Measurements from ENCODE around the gene CDR2L.

CDR2L gene

GRCh38 chr17:75046407-75047289 lies 59.2 kb downstream of the CDR2L start, which contains the start of the genes ATP5PD and KCTD2:
Gene ATP5PD, minus strand, starts transcription at chr17:75046969. Its CDS starts 4,319 bp downstream, at chr17:75042650.
Gene KCTD2, plus strand, starts transcription at chr17:75047225. Its CDS starts 26 bp downstream, at chr17:75047251.
- DNase-seq, result peak; percentile 76 to 91 (median 82)

DNA sequence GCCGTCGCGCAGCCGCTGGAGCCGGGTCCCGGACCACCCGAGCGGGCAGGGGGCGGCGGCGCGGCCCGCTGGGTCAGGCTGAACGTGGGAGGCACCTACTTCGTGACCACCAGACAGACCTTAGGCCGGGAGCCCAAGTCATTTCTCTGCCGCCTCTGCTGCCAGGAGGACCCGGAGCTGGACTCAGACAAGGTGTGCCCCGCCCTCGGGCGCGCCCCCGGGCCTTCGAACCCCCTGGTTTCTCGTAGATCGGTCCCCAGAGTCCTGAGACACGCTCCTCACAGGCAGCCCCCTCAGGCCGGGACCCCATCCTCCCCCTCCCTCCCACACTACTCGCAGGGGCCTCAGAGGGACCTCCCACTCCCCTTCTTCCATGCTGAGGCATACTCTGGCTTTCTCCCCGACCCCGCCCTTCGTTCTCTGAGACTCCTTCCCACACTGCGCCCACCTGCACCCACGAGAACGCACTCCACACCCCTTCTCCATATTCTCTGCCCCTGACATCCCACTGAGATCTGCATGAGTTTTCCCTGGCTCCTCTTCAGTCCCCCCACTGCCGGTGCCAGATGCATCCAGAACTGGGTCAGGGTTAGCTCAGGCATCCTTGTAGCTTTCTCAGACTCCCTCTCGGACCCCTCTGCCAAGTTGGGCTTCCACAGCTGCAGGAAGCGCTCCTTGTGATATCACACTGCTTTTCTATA lies 60.1 kb downstream of the CDR2L start:
- peak in 1 of 4 experiments; percentile 20 for DNase-seq

GRCh38 chr17:75048249-75048878 lies 60.9 kb downstream of the CDR2L start:
- DNase-seq, result no peak

- no peak for DNase-seq
Observed at GRCh38 chr17:75049057-75049456, 61.6 kb downstream of the CDR2L start.

- DNase-seq, result no peak
Observed at GRCh38 chr17:75049706-75050105, 62.3 kb downstream of the CDR2L start.

DNA sequence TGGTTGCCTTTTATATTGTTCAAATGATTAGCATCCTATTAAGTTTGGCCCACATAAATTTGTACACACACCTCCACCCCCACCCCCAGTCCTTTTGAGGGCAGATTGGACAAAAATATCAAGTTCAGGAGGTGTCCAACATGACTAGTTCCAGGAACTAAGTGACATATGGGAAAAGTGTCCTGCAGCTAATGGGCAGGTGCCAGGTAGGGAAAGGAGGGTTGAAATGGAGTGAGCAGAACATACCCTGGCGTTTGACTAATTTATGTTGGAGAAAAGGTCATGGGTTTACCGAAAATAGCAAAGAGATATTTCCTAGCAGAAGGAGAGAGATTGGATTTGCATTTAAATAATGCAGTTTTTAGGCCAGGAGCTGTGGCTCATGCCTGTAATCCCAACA lies 64.5 kb downstream of the CDR2L start:
- no peak for DNase-seq

Data from activated naive CD4-positive, alpha-beta T cell (primary cell).